ELR (cell line): ENCODE data around the gene CYP19A1.
A peak's percentile ranks its signal among the peaks of the same experiment; 100 is the strongest.
"Not testable (repeated sequence)": the region's sequence is repeated elsewhere in the genome, so short reads cannot be mapped to it uniquely, and the experiment has no call there.

Experiments used
- DNase-seq: peaks from one replicate; pipeline ENCODE4 v3.0.0-alpha.2; 2015; ENCODE audit warnings: low read depth

Gene CYP19A1

DNA sequence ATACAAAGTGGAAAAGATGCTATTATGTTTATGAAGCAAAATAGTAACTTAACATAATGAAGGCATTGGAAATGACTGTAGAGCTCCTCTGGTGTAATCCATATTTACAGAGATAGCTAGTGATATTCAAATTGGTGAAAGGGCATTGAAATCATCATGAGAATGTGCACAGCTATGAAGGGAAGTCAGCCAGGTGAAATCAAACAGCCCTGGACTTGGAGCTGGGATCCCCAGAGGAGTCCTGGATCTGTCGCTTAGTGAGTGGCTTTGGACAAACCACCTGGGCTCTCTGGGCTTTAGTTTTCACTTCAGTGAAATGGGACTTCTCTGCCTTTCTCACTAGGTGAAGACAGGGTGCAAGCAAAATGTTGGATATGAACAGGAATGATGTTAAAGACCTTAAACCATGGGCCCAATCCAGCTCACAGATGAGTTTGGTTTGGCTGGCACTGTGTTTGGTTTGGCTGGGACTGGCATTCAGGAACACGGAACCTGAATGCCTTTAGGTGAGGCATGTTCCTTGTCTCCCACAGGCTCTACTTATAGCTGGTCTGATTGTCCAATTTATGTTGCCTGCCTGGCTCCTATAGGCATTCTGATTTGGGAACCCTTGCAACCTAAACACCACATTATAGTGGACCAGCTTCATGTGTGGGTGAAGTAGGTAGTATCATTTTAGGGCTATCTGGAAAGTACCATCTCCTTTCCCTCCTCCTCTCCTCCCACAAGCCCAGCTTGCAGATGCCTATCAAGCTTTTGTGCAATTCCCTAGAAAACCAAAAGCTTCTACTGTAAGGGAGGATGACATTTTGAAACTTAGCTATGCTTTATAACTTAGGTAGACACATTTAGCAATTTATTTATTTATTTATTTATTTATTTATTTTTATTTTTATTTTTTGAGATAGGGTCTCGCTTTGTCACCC, 133.1 kb downstream of the CYP19A1 start:
- DNase-seq: no peak

DNA sequence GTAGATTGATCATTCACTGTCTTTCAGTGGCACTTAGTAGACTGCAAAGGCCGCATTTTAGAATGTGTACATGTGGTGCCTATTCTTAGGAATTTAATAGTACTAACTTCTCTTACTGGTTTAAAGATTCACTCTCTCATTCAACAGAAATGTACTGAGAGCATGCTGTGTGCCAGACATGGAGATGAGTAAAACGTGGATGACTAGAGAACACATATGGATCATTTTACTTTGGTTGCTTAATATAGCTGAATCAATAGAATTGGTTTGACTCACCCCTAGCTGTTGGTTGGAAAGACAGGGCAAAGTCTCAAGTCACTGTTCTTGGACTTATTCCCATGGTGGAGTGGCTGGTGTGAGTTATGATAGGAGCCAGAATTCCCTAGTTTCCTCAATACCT, 134.6 kb downstream of the CYP19A1 start:
- peak; percentile 69 for DNase-seq

DNA sequence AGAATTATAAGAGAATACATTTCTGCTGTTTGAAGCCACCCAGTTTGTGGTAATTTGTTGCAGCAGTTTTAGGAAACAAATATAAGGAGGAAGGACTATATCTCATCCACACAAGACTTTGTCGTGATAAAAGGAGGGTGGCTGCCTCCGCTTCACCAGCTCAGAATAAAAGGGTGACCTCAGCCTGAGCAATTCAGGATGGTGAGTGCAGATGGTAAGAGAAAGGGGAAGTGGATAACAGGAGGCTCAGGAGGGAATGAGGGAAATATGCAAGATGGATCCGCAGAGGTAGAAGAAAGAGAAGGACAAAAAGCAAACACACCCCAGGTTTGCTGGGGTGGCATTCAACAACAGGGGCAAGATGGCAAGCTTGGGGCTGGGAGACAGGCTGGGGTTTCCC, 135.6 kb downstream of the CYP19A1 start:
- peak; percentile 19 for DNase-seq

DNA sequence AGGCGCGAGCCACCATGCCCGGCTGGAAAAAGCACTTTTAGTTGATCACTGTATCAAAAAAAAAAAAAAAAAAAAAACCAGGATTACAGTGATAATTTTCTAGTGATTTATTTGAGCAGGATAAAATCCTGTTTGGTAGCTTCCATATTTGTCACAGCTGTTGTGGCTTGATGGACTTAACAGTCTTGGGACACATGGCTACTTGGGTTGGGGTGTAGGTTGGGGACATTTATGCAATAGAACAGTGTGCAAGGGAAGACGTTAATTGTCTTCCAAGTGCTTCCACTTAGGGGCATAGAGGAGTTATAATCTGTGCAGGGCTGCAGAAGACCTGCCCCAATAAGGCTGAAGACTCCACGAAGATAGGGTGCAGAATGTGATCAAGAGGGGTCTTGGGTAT, 136.8 kb downstream of the CYP19A1 start:
- DNase-seq: no peak

DNA sequence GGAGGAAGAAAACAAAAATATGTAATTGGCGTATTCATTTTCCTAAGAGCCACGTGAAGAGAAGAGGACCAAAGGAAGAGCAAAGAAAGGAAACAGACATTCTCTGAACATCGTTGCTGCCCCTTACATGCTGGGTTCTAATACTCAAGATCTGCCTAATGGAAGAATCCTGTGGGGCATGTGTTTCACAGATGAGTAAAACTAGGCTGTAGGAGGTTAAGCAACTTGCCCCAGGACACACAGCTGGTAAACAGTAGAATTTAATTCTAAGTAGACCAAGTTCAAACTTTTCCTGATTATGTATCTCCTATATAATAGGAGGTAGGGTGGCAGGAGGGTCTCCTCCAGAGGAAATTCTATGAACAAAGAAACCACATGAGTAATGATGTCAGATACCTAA, 137.6 kb downstream of the CYP19A1 start:
- no peak for DNase-seq

DNA sequence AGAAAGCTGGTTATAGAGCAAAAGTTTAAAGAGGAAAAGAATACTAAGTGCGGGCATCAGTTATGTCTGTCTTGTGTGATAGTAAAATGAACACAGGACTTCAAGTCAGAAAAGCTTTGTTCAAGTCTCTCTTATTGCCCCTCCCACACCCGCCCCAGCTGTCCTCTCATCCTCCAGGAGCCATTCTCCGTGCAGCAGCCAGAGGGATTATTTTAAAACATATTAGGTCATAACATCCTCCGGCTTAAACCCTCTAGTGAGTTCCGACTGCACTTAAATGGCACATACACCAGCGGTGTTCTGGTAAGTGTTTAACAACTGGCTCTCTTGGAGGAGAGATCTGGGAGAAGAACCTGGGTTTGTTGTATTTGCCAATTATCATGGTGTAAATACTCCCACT, 138.9 kb downstream of the CYP19A1 start:
- no peak for DNase-seq

DNA sequence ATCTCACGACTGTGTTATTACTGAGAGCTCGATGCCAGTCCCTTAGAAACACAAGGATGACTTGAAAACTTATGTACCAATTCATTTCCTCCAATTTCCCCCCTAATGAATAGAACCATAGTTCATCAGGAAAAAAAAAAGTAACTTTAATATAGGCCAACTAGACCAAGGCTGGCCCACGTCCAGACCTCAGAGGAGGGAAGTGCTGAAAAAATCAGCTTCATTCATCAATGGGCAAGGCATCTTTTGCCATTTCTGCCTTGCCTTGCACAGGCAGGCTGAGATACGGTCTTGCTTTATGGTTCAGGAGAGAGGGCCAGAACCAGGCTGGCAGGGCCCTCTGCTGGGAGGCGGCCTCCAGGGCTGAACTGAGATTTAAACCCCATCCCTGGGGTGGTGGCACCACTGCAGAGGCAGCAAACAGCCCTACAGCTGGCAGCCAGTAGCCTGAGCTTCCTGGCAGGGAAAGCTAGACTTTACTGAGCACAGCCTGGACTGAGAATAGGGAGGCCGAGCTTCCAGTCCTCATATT, 139.6 kb downstream of the CYP19A1 start:
- no peak for DNase-seq

DNA sequence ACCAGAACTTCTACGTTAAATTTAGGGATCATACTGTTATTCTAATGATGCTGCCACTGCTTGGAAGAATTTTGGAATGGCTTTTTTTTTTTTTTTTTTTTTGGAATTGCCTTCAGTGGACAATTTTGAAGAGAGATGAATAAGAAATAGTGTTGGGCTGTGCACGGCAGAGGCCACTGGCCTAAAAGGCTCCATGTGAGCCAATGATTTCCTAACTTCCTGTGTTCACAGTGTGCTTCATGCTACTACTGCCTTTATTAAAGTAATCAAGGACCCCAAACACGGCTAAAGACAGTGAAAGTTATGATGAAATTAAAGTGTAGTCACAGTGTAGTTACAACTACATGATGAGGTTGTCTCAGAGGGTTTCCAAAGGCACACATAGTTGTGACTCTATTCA, 142.9 kb downstream of the CYP19A1 start:
- no peak for DNase-seq

DNA sequence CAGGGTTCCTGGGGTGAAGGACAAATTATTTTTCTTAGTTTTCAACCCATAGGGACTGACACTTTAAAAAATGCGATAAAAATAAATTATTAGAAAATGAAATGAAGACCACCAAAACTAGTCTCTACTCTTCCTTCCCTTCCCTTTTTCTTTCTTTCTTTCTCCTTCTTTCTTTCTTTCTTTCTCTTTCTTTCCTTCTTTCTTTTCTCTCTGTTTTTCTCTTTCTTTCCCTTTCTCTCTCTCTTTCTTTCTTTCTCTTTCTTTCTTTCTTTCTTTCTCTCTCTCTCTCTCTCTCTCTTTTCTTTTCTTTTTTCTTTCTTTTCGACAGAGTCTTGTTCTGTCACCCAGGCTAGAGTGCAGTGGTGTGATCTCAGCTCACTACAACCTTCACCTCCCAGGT, 144.4 kb downstream of the CYP19A1 start:
- no peak for DNase-seq

DNA sequence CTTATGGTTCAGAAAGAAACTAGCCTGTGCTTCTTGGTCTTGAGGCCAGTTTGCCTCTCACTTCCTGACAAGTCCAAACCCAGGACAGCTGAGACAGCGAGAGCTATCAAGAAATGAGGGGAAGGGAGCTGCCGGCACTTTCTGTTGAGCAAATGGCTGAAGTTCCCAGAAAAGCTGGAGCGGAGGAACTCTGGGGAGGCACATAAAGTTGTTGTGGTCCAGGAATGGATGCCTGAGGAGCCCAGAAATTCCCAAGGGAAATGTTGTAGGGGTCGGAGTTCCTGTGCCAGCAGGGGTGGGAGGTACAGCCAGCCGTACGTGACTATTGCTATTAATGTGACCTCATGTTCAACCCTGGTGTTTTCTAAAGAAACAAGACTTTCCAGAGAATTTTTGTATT, 144.9 kb downstream of the CYP19A1 start:
- DNase-seq: no peak

DNA sequence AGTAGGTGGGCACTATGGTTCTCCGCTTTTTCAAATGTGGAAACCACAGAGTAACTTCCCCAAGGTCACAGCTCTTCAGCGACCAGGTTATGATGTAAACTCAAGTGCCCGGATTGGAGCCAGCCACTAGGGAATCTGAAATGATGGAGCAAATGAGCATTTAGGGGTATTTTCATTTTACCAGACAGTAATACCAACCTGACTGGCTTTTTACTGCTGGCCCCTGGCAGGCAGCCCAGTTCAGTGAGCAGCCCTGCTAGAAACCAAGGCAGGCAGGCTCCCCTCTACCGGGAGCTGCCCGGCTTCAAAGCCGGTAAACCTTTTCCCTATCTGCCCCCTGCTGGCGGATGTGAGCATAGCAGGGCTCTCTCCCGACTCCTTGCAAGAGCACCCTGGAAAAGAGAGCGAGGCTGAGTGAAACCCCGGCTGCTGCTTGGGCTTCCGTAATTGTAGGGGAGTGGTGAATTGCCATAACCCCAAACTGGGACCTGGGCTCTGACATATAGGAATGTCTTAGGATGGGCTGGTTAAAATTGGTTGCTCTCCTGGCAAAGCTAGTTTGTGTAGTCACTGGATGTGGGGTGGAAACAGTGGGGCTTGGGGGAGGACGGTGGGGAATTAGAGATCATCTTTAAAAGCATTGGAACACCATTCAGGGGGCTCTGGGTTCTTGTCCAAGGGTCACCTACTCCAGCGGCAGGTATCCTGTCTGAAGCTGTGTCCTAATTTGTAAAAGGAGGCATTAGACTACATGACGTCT, 145.7 kb downstream of the CYP19A1 start:
- peak; percentile 83 for DNase-seq

DNA sequence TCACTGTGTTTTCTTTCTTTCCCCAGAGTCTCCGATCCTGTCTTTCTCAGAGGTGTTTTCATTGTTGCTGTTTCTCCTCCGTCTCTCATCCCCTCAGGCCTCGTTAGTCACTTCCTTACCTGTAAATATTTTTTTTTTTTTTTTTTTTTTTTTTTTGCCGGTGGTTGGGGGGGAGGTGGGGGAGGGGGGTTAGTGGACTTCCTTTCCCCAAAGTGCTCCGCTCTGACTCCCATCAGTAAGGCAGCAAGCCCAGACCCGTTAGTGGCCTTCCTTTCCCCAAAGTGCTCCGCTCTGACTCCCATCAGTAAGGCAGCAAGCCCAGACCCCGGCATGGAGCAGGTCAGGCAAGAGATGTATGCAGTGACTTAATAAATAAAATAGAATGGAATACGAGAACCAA, 146.6 kb downstream of the CYP19A1 start:
- no peak for DNase-seq

DNA sequence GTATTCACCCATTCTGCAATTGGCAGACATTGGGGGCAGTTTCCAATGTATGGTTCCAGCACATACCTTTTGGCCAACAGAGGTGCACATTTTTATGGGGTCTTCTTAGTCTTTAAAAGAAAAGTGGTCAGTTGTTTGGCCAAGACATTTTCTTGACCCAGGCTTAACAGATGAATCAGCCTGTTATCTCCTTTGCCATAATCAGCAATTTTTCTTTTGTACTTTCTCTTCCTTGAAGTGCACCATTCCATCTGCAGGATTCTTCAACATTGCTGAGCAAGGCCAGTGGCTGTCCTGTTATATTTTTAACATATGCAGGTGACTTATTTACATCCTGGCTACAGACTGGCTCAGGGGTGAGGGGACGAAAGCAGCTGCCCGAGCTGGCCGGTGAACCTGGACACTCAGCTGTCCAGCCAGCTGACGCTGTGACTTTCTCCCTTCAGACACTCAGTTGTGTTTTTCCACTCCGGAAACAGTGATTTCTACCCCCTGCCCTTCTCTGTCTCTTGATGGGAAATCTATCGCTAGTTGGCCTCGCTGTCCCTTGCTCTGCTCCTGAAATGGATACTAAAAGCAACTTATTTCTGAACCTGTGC, 147.2 kb downstream of the CYP19A1 start:
- DNase-seq: no peak

DNA sequence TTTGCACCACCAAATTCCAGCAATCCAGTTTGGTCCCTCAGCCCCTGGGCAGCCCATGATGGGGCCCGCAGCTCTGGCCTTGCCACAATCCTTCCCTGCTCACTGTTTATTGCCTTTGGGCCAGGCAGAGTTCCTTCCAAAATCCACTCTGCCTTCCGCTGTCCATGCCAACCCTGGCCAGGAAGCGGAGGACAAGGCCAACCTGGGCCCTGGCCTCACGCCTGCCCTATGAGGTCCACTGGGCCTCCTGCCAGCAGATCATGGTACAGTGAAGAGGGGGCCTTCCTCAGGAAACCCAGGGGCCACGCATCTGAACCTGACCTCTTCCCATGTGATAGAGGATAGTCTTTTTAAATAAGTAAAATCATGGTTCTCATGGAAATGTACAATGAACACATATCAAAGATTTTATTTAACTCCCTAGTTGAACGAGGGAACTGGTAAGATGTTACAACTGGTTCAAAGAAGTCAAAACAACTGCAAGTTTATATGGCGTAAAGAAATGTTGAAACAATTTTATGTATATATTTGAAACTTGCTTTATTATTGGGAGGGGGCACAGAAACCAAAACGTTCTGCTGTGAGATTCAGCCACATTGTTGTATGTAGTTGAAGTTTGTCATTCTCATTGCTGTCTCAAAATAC, 147.8 kb downstream of the CYP19A1 start:
- no peak for DNase-seq

DNA sequence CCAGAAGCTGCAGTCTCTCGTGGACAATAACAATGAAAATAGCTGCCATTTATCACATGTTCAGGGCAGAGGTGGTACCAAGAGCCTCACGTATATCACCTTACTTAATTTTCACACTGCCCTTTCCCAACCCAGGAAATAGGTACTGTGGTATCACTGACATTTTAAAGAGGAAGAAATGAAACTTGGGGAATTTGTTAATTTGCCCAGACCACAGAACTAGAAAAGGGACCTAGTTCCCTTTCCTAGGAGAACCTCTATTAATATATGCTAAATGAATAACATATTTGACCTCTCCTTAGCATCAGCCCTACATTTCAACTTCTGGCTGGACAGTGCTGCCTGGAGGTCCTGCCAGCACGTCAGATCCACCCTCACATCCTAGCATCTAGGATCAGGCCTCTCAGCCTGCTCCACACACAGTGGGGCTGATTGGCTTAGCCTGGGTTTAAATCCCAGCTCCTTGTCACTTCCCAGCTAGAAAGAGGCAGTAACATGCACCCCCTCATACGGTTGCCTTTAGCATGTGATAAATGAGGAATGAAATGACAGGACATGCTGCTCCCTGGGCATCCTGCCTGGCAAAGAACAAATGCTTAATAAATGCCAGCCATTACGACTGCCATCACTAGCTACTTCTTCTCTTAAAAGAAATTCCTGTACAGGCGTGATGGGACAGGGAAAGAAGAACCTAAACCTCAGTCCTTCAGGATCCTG, 148.6 kb downstream of the CYP19A1 start:
- DNase-seq: no peak

DNA sequence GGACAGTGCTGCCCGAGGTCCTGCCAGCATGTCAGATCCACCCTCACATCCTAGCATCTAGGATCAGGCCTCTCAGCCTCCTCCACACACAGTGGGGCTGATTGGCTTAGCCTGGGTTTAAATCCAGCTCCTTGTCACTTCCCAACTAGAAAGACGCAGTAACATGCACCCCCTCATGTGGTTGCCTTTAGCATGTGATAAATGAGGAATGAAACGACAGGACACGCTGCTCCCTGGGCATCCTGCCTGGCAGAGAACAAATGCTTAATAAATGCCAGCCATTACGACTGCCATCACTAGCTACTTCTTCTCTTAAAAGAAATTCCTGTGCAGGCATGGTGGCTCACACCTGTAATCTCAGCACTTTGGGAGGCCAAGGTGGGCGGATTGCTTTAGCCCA, 149.6 kb downstream of the CYP19A1 start:
- DNase-seq: not testable (repeated sequence)

DNA sequence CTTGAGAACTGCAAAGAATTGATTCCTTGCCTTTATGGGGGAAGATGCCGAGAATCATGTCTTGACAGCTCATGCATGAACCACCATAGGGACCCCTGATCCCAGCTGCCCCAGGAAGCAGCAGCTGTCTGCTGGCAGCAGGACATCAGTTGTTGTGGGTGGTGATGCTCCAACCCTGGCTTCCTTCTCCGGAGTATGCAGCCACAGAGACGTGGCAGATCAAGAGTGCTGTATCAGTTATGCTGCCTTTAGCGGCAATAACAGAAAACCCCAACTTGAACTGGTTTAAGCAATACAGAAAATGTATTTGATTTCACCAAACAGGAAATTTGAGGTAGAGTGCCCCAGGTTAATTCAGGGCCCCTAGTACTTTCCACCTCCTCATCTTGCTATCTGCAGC, 151.5 kb downstream of the CYP19A1 start:
- no peak for DNase-seq

DNA sequence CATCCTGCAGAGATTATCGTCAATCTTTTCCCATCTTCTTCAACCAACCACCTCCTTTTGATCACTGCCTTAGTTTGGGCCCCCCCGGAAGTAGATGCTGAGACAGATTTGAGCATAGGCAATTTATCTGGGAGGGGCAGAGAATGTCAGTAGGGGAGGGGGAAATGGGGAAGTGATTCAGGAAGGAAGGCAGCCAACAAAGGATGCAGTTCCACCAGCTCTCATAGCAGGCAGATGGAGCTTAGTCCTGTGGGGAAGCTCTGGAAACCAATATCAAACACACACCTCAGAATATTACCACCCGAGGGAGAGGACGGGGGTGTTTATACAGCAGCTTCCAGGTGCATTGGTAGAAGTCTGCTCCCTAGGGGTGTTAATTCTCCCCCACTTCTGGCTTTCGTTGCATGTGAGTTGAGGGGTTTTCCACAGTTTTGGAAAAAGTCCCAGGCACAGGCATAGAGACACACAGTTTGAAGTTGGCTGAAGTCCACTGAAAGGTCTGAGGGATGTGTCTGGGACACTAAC, 152.2 kb downstream of the CYP19A1 start:
- no peak for DNase-seq

DNA sequence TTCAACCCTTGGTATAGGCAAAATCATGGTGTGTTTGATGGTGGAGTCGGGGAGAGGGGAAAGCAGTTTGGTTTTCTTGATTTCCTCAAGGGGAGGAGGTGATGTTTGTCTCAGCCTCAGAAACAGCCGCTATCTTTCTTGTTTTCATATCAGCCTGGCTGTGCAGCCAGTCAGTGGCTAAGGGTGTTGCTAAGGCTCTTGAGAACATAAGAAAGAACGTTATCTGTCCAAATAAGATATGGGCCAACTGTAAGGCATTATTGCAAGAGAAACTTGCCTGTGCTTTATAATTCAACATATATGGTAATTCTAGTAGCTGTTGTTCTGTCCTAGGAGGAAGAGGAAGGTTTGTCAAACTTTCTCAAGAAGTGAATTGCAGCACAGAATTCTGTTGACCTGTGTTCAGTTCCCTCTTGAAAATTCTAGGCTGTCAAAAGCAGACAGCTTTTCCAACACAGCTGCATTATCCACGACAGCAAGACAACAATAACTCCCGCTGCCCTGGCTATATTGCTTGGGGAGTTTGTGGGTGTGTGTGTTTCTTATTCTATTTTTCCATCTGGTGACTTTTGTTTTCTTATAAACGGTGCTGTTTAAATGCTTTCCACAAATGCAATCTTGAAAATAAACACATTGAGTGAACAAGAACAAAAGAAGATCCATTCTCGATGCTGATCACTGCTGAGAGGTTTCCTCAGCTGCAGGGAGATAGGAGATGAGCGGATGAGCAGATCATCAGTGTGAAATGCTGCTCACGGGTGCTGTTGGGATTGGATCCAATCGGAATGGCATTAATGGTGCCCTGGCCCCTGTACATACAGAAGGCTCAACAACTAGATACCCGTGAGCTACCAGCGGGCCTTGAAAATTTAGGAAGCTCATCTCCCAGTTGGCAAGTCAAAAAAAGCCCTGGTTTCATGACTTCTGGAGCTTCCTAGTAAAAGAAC, 152.9 kb downstream of the CYP19A1 start:
- no peak for DNase-seq

DNA sequence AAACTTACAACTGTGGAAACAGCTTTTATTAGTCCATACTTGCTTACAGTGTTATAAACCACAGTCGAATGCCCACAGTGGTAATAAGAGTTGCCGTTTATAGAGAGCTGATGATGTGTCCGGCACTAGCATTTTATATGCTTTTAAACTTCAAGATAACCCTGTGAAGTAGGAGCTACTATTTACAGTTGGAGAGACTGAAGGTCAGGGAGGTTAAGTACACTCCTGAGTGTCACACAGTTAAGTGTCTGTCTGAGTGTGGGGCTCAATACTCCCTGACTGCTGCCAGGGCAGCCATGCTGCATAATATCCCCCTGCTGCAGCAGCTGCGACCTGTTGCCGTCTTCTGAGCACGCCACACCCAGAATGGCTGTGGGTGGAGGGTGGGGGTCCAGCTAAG, 153.8 kb downstream of the CYP19A1 start:
- no peak for DNase-seq
